ENCODE measurements around the gene HBA1. TPM values are rescaled to one million over a fixed set of nuclear protein-coding genes. Genes with fewer than 3 reads are reported as not detected.

The HBA1 gene
- total and polyA plus RNA-seq, 2 of the 4 experiments (the other 2 are of a cell fraction): 0.21 TPM; not detected in 1

- Histone ChIP-seq H3K4me2 (ENCODE audit: low read depth, low read length) (peak within 1 kb of the TSS; percentile 84), H2AK5ac (ENCODE audit: low read depth, low read length) (no peak within 1 kb of the TSS; the same call in 1 of the 2 replicates), H4K8ac (ENCODE audit: low read depth in 2 of 2, low read length in 2 of 2) (no peak within 1 kb of the TSS), H2BK15ac (ENCODE audit: low read depth, low read length) (no peak within 1 kb of the TSS), H3K4ac (ENCODE audit: low read depth, low read length) (no peak within 1 kb of the TSS), H3K23ac (ENCODE audit: low read depth, low read length) (no peak within 1 kb of the TSS), H2BK20ac (ENCODE audit: low read depth, low read length) (no peak within 1 kb of the TSS), H4K20me1 (ENCODE audit: insufficient read depth, low read length) (peaks cover 15% of the 10 kb centered on the region), H3K36me3 (ENCODE audit: control insufficient read depth, insufficient read depth, low read length) (peaks cover 4% of the 10 kb centered on the region; the same call in 1 of the 2 replicates), H3K56ac (ENCODE audit: extremely low read depth, insufficient read depth, low read length) (no peak within 1 kb of the TSS; the same call in 1 of the 2 replicates), H2BK5ac (ENCODE audit: low read depth, low read length, poor library complexity, severe bottlenecking) (no peak within 1 kb of the TSS), H2BK120ac (ENCODE audit: low read depth, low read length) (no peak within 1 kb of the TSS), H4K5ac (ENCODE audit: low read depth, low read length) (no peak within 1 kb of the TSS), H3K9me1 (ENCODE audit: insufficient read depth, low read length) (no peaks in the 10 kb centered on the region), H3K79me1 (ENCODE audit: low read depth in 1 of 2, low read length in 2 of 2) (0 out of 4 replicates have a peak, but pooled peaks cover 0 to 8% of the 10 kb centered on the region in 2 experiments), H3K27ac (ENCODE audit: insufficient read depth, low read length) (no peak within 1 kb of the TSS), H3K4me1 (ENCODE audit: control insufficient read depth, insufficient read depth, low read length) (peaks cover 5% of the 10 kb centered on the region; the same call in 1 of the 2 replicates), H3K14ac (replicated peaks; ENCODE audit: low read depth, low read length) (no peak within 1 kb of the TSS), H3K9me3 (ENCODE audit: control insufficient read depth, insufficient read depth, low read length) (0 out of 2 replicates have a peak, but pooled peaks cover 2% of the 10 kb centered on the region), H2AK9ac (replicated peaks; ENCODE audit: low read depth, low read length, poor library complexity) (peak within 1 kb of the TSS; percentile 71), H2AFZ (replicated peaks; ENCODE audit: low read length, poor library complexity) (peak within 1 kb of the TSS; percentile 84), H3K9ac (ENCODE audit: low read depth, low read length) (no peak within 1 kb of the TSS), H3K18ac (ENCODE audit: low read depth, low read length) (no peak within 1 kb of the TSS), H3K27me3 (ENCODE audit: control insufficient read depth, insufficient read depth, low read length) (peaks cover 30% of the 10 kb centered on the region), H4K91ac (ENCODE audit: insufficient read depth, low read depth, low read length) (no peak within 1 kb of the TSS), H3K4me3 (ENCODE audit: insufficient read depth, low read depth, low read length) (peak within 1 kb of the TSS; percentile 8)
- ATAC-seq (ENCODE audit: low read depth) (peak; percentile 52), DNase-seq (no peak)
- ChIA-PET CTCF (interaction anchor here (0.8 to 2.5 kb wide), 5 partner anchors 21 to 76 kb away, joined by 3 to 11 read pairs (median 4); no protein-coding TSS in a partner anchor), POLR2A (ENCODE audit: unreplicated experiment) (no interaction called here)
- TF ChIP-seq, protein P1, sequence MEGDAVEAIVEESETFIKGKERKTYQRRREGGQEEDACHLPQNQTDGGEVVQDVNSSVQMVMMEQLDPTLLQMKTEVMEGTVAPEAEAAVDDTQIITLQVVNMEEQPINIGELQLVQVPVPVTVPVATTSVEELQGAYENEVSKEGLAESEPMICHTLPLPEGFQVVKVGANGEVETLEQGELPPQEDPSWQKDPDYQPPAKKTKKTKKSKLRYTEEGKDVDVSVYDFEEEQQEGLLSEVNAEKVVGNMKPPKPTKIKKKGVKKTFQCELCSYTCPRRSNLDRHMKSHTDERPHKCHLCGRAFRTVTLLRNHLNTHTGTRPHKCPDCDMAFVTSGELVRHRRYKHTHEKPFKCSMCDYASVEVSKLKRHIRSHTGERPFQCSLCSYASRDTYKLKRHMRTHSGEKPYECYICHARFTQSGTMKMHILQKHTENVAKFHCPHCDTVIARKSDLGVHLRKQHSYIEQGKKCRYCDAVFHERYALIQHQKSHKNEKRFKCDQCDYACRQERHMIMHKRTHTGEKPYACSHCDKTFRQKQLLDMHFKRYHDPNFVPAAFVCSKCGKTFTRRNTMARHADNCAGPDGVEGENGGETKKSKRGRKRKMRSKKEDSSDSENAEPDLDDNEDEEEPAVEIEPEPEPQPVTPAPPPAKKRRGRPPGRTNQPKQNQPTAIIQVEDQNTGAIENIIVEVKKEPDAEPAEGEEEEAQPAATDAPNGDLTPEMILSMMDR (conservative IDR thresholded peaks at IDR 0.05; ENCODE audit: low read depth, low read length): peak; percentile 71
- TF ChIP-seq USF2 (IDR thresholded peaks at IDR 0.05; ENCODE audit: low read depth, low read length) (no peak), CEBPB (IDR thresholded peaks at IDR 0.05; ENCODE audit: low read depth, low read length) (no peak), BHLHE40 (IDR thresholded peaks at IDR 0.05; ENCODE audit: low read depth, low read length) (no peak), CHD1 (IDR thresholded peaks at IDR 0.05; ENCODE audit: low read depth, low read length) (no peak), FOS (IDR thresholded peaks at IDR 0.05; ENCODE audit: low read depth, low read length) (no peak), SMC3 (IDR thresholded peaks at IDR 0.05; ENCODE audit: low read depth, low read length) (peak; percentile 46), RCOR1 (IDR thresholded peaks at IDR 0.05; ENCODE audit: insufficient replicate concordance, low read length) (no peak), RAD21 (IDR thresholded peaks at IDR 0.05; ENCODE audit: low read length) (peak; percentile 51), MAFK (IDR thresholded peaks at IDR 0.05; ENCODE audit: low read depth, low read length) (no peak), NFE2L2 (IDR thresholded peaks at IDR 0.05; ENCODE audit: low read depth, low read length) (no peak)
- WGBS, 2 experiments (ENCODE audit: extremely low coverage in 2 of 2, insufficient read length in 1 of 2): 5% methylated on average over 28 of the region's 59 CpGs; no CpG with 5 or more reads in 1 of the 2 experiments
- dilution Hi-C loops (cut with HindIII; ENCODE audit: low sequenced_read_pairs, unreplicated experiment) (no loop called here), intact Hi-C loops (cut with micrococcal nuclease) (loop anchor here (5.0 kb wide), 1 partner anchor 43 kb away; the partner anchor contains the start of gene NPRL3), in situ Hi-C loops (cut with MboI; ENCODE audit: low sequenced_read_pairs) (loop anchor here (5.0 kb wide), 1 partner anchor 73 kb away; no protein-coding TSS in a partner anchor)
- BruUV-seq (replicated peaks): no TSS peak
These were observed 3.7 kb downstream of the HBA1 start, which contains the start of gene HBQ1 for GRCh38 chr16:180101-180675. TSS of gene HBQ1 (plus strand) at chr16:180459. CDS start at chr16:180487, 28 bp downstream.
